ENCODE results near the gene TNIK. TPM values are rescaled to one million over a fixed set of nuclear protein-coding genes. Genes with fewer than 3 reads are reported as not detected.
A peak's percentile ranks its signal among the peaks of the same experiment; 100 is the strongest.

Gene TNIK
- total and polyA plus RNA-seq, 2 of the 13 experiments (the other 11 are each of a cell fraction or from before 2014, with no cell fraction given), result 0.15 to 0.22 TPM

DNA sequence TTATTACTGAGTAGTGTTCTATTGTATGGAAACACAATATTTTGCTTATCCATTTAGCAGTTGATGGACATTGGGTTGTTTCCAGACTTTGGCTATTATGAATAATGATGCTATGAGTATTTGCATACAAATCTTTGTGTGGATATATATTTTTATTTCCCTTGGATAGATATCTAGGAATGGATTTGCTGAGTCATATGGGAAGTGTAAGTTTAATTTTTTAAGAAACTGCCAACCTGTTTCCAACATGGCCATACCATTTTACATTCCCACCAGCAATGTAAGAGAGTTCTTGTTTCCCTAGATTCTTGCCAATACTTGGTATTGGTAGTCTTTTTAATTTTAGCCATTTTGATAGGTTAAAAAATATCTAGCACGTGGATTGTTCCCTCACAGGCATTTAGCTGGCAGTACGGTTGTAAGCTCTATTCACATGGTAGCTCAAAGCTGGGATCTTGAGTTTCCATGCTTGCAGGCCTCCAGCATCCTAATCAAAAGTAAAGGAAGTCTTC, 45.7 kb upstream of the TNIK start:
- DNase-seq (ENCODE audit: low spot score), result no peak
- no peaks in the 10 kb centered on the region for H3K36me3 ChIP-seq (replicated peaks in 1 of 2; ENCODE audit: control insufficient read depth in 1 of 2, insufficient read depth in 2 of 2, low read length in 2 of 2)
- no peaks in the 10 kb centered on the region for H3K9me3 ChIP-seq (ENCODE audit: low read length)
- in situ Hi-C loops (cut with HindIII; ENCODE audit: extremely low pct_ligation_motif_present, low pct_unique_long_range_greater_than_20kb), result no loop called here
- H3K27ac ChIP-seq (ENCODE audit: extremely low read length, insufficient read depth, low read length), result no peak overlapping the region
- 21% methylated on average over 2 of the region's 2 CpGs for WGBS (ENCODE audit: low lambda C conversion rate)
- TF ChIP-seq ZNF143 (CRISPR knock-in tag; IDR thresholded peaks at IDR 0.05), result no peak
- TF ChIP-seq, protein P1, sequence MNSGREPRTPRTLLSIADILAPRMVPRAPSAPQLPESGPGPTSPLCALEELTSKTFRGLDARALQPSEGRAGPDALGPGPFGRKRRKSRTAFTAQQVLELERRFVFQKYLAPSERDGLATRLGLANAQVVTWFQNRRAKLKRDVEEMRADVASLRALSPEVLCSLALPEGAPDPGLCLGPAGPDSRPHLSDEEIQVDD (CRISPR knock-in tag; IDR thresholded peaks at IDR 0.05; ENCODE audit: borderline replicate concordance), result no peak
- TF ChIP-seq ZNF44 (CRISPR knock-in tag; IDR thresholded peaks at IDR 0.05), result no peak
- TF ChIP-seq, protein P2, sequence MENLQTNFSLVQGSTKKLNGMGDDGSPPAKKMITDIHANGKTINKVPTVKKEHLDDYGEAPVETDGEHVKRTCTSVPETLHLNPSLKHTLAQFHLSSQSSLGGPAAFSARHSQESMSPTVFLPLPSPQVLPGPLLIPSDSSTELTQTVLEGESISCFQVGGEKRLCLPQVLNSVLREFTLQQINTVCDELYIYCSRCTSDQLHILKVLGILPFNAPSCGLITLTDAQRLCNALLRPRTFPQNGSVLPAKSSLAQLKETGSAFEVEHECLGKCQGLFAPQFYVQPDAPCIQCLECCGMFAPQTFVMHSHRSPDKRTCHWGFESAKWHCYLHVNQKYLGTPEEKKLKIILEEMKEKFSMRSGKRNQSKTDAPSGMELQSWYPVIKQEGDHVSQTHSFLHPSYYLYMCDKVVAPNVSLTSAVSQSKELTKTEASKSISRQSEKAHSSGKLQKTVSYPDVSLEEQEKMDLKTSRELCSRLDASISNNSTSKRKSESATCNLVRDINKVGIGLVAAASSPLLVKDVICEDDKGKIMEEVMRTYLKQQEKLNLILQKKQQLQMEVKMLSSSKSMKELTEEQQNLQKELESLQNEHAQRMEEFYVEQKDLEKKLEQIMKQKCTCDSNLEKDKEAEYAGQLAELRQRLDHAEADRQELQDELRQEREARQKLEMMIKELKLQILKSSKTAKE (CRISPR knock-in tag; IDR thresholded peaks at IDR 0.05; ENCODE audit: borderline replicate concordance), result no peak
- TF ChIP-seq, protein P3, sequence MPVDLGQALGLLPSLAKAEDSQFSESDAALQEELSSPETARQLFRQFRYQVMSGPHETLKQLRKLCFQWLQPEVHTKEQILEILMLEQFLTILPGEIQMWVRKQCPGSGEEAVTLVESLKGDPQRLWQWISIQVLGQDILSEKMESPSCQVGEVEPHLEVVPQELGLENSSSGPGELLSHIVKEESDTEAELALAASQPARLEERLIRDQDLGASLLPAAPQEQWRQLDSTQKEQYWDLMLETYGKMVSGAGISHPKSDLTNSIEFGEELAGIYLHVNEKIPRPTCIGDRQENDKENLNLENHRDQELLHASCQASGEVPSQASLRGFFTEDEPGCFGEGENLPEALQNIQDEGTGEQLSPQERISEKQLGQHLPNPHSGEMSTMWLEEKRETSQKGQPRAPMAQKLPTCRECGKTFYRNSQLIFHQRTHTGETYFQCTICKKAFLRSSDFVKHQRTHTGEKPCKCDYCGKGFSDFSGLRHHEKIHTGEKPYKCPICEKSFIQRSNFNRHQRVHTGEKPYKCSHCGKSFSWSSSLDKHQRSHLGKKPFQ (CRISPR knock-in tag; IDR thresholded peaks at IDR 0.05; ENCODE audit: insufficient replicate concordance), result no peak
- TF ChIP-seq MAFK (conservative IDR thresholded peaks at IDR 0.05 in 1 of 2, IDR thresholded peaks at IDR 0.05 in 1 of 2; ENCODE audit: low read length in 2 of 2), result 0 out of 4 replicates have a peak, but pooled peaks of 1 of the 2 experiments have one; percentile 4
- no peak for TF ChIP-seq ZNF572 (CRISPR knock-in tag; IDR thresholded peaks at IDR 0.05)
- TF ChIP-seq, protein P4, sequence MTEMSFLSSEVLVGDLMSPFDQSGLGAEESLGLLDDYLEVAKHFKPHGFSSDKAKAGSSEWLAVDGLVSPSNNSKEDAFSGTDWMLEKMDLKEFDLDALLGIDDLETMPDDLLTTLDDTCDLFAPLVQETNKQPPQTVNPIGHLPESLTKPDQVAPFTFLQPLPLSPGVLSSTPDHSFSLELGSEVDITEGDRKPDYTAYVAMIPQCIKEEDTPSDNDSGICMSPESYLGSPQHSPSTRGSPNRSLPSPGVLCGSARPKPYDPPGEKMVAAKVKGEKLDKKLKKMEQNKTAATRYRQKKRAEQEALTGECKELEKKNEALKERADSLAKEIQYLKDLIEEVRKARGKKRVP (CRISPR knock-in tag; IDR thresholded peaks at IDR 0.05), result no peak
- BruUV-seq (replicated peaks), result no TSS peak
- H3K27me3 ChIP-seq (ENCODE audit: control insufficient read depth in 1 of 2, insufficient read depth in 2 of 2, low read length in 2 of 2), result no peaks in the 10 kb centered on the region
- H3K4me2 ChIP-seq (ENCODE audit: low read depth, low read length), result no peak overlapping the region
- ChIA-PET POLR2A (no interaction called here), CTCF (ENCODE audit: low intra/inter-chr PET ratio, low total read pairs) (no interaction called here)
- no peak overlapping the region for H2AFZ ChIP-seq (ENCODE audit: low read length)
- H4K20me1 ChIP-seq (ENCODE audit: insufficient read depth, low read length), result no peaks in the 10 kb centered on the region
- H3K4me3 ChIP-seq (replicated peaks in 1 of 3; ENCODE audit: insufficient read depth in 1 of 3, low read depth in 2 of 3, low read length in 3 of 3), result no peak overlapping the region
- H3K79me2 ChIP-seq (ENCODE audit: insufficient read depth, low read length), result no peaks in the 10 kb centered on the region
- no peak for ATAC-seq
- FAIRE-seq, result no peak
- H3K4me1 ChIP-seq (ENCODE audit: insufficient read depth, low read length), result no peaks in the 10 kb centered on the region
- H3K9ac ChIP-seq (ENCODE audit: insufficient read depth, low read depth, low read length), result no peak overlapping the region
- intact Hi-C loops (cut with micrococcal nuclease; ENCODE audit: unreplicated experiment), result no loop called here

Data from HepG2 (cell line).